Keratinocyte (primary cell): ENCODE measurements around the gene DUSP6. TPM values are rescaled to one million over a fixed set of nuclear protein-coding genes. Genes with fewer than 3 reads are reported as not detected.

Experiments
- DNase-seq: peaks from one replicate; pipeline ENCODE4 v3.0.0-alpha.2; 2011; ENCODE audit warnings: low read depth, missing footprints, low spot score
- FAIRE-seq: peaks from 2 replicates; lab custom pipeline; 2011; peaks lifted over from hg19 to GRCh38; lab: Jason Lieb, UNC
- H2AFZ ChIP-seq: 2 replicates; pipeline ENCODE4 v1.6.0; 2012; ENCODE audit warnings: low read length, control low read depth, inconsistent platforms; ENCODE audit not compliant: control insufficient read depth
- H3K27ac ChIP-seq: 2 replicates; pipeline ENCODE4 v1.5.1; 2011; ENCODE audit warnings: low read length; ENCODE audit not compliant: control insufficient read depth, insufficient read depth
- H3K27me3 ChIP-seq: 3 replicates; pipeline ENCODE4 v1.6.0; 2011; ENCODE audit warnings: low read length; ENCODE audit not compliant: control insufficient read depth, insufficient read depth; ENCODE audit errors: extremely low read depth
- H3K36me3 ChIP-seq, 2 experiments: 2 replicates in 1 of 2; 3 replicates in 1 of 2; pipeline ENCODE4 v1.5.1; 2011; ENCODE audit warnings: low read length in 2 of 2, mild to moderate bottlenecking in 1 of 2; ENCODE audit not compliant: control insufficient read depth in 2 of 2, insufficient read depth in 2 of 2; ENCODE audit errors: extremely low read depth in 1 of 2
- H3K4me1 ChIP-seq: 3 replicates; pipeline ENCODE4 v1.5.1; 2011; ENCODE audit warnings: low read length; ENCODE audit not compliant: control insufficient read depth, insufficient read depth; ENCODE audit errors: extremely low read depth
- H3K4me2 ChIP-seq: 3 replicates; pipeline ENCODE4 v1.6.0; 2011; ENCODE audit warnings: low read depth, low read length; ENCODE audit not compliant: control insufficient read depth, insufficient read depth; ENCODE audit errors: extremely low read depth
- H3K4me3 ChIP-seq, 3 experiments: fragments of 200-600 bp in 1 of 3; sonication (generic) in 1 of 3; 2 replicates in 2 of 3; 3 replicates in 1 of 3; pipeline ENCODE4 v1.5.1; 2011 to 2016; ENCODE audit warnings: low read length in 3 of 3, mild to moderate bottlenecking in 3 of 3, control low read depth in 2 of 3, inconsistent platforms in 1 of 3, low read depth in 1 of 3, mixed read lengths in 1 of 3, mixed run types in 1 of 3, moderate library complexity in 1 of 3; ENCODE audit not compliant: control insufficient read depth in 2 of 3, insufficient read depth in 2 of 3; ENCODE audit errors: extremely low read depth in 1 of 3
- H3K79me2 ChIP-seq: 2 replicates; pipeline ENCODE4 v1.6.0; 2012; ENCODE audit warnings: low read length; ENCODE audit not compliant: control insufficient read depth, insufficient read depth
- H3K9ac ChIP-seq: 3 replicates; pipeline ENCODE4 v1.6.0; 2011; ENCODE audit warnings: low read length; ENCODE audit not compliant: control insufficient read depth, insufficient read depth; ENCODE audit errors: extremely low read depth
- H3K9me1 ChIP-seq: 3 replicates; pipeline ENCODE4 v1.6.0; 2011; ENCODE audit warnings: low read length; ENCODE audit not compliant: control insufficient read depth, insufficient read depth; ENCODE audit errors: extremely low read depth
- H3K9me3 ChIP-seq: 2 replicates; pipeline ENCODE4 v1.5.1; 2012; ENCODE audit warnings: low read depth, low read length; ENCODE audit not compliant: control insufficient read depth
- H4K20me1 ChIP-seq: 3 replicates; pipeline ENCODE4 v1.6.0; 2011; ENCODE audit warnings: low read length; ENCODE audit not compliant: control insufficient read depth, insufficient read depth; ENCODE audit errors: extremely low read depth
- EZH2 ChIP-seq: IDR thresholded peaks from one replicate; pipeline ENCODE4 v1.6.1; 2012; ENCODE audit warnings: inconsistent platforms, mild to moderate bottlenecking, low read length, moderate library complexity
- dilution Hi-C: fragments of 300-500 bp; cut with MboI; formaldehyde crosslinking; loops from one replicate; pipeline ENCODE4 v1.7.0; 2020; ENCODE audit warnings: low sequenced_read_pairs; ENCODE audit not compliant: extremely low pct_ligation_motif_present
- polyA plus RNA-seq, 5 experiments: library from polyadenylated mRNA; depleted of rRNA in 3 of 5; stranded (reverse) in 3 of 5; stranded (forward) in 1 of 5; unstranded in 1 of 5; fragments of >200 nt; gene quantifications; 1 replicate in 1 of 5; 2 replicates in 3 of 5; 3 replicates in 1 of 5; pipeline versions ENCODE4 v1.2.1 to v1.2.3, GENCODE V29; 2011 to 2012; ENCODE audit warnings: missing spikeins in 2 of 5, low read depth in 1 of 5, low replicate concordance in 1 of 5
- TF ChIP-seq, protein P1 (sequence below), 3 experiments: IDR thresholded peaks in 1 of 3; conservative IDR thresholded peaks in 1 of 3; optimal IDR thresholded peaks in 1 of 3; 2 replicates in 2 of 3; 3 replicates in 1 of 3; pipeline versions ENCODE3 to v1.5.1; 2011; ENCODE audit warnings: low read length in 3 of 3, mild to moderate bottlenecking in 3 of 3, moderate library complexity in 2 of 3, control low read depth in 1 of 3, inconsistent platforms in 1 of 3; ENCODE audit not compliant: insufficient read depth in 2 of 3; ENCODE audit errors: extremely low read depth in 1 of 3

Gene DUSP6
- polyA plus RNA-seq, 1 donor (not counting 4 experiments of a cell fraction or from before 2014, with no cell fraction given) = 221 TPM

DNA sequence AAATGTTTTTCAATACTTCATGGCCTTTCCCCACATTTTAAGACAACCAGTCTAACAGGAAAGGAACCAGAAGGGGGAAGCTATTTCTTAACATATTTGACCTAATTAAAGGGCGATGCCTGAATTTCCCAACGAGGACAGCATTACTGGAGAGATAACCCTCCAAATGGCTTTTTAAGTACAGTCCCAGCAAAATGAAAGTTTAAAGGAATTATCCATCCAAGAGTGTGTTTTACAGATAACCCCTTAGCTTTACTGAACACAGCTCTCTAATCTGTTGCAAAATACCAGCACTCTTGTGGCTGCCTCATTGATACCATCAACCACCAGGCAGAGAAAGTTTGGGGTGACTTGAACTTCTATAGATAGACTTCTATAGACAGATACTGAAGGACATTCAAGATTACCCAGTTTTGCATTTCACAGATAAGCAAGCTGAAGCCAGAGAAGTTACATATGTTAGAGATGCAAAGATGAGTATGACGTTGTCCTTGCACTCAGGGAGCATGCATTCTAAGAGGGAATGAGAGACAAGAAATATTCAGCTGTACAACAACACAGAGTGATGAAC, 41.3 kb upstream of the DUSP6 start:
- DNase-seq = no peak
- Histone ChIP-seq H3K36me3 (no peaks in the 10 kb centered on the region), H2AFZ (no peak overlapping the region), H3K9me1 (no peaks in the 10 kb centered on the region), H3K4me3 (no peak overlapping the region), H3K27me3 (no peaks in the 10 kb centered on the region), H4K20me1 (no peaks in the 10 kb centered on the region), H3K4me1 (no peaks in the 10 kb centered on the region), H3K79me2 (no peaks in the 10 kb centered on the region), H3K9me3 (no peaks in the 10 kb centered on the region), H3K4me2 (no peak overlapping the region), H3K9ac (no peak overlapping the region), H3K27ac (no peak overlapping the region)
- TF ChIP-seq, protein P1, sequence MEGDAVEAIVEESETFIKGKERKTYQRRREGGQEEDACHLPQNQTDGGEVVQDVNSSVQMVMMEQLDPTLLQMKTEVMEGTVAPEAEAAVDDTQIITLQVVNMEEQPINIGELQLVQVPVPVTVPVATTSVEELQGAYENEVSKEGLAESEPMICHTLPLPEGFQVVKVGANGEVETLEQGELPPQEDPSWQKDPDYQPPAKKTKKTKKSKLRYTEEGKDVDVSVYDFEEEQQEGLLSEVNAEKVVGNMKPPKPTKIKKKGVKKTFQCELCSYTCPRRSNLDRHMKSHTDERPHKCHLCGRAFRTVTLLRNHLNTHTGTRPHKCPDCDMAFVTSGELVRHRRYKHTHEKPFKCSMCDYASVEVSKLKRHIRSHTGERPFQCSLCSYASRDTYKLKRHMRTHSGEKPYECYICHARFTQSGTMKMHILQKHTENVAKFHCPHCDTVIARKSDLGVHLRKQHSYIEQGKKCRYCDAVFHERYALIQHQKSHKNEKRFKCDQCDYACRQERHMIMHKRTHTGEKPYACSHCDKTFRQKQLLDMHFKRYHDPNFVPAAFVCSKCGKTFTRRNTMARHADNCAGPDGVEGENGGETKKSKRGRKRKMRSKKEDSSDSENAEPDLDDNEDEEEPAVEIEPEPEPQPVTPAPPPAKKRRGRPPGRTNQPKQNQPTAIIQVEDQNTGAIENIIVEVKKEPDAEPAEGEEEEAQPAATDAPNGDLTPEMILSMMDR (optimal IDR thresholded peaks at IDR 0.05 in 1 of 3, IDR thresholded peaks at IDR 0.05 in 1 of 3, conservative IDR thresholded peaks at IDR 0.05 in 1 of 3; ENCODE audit: extremely low read depth in 1 of 3, insufficient read depth in 2 of 3, low read length in 3 of 3) = no peak
- TF ChIP-seq EZH2 = no peak
- dilution Hi-C loops = no loop called here
- FAIRE-seq = no peak

DNA sequence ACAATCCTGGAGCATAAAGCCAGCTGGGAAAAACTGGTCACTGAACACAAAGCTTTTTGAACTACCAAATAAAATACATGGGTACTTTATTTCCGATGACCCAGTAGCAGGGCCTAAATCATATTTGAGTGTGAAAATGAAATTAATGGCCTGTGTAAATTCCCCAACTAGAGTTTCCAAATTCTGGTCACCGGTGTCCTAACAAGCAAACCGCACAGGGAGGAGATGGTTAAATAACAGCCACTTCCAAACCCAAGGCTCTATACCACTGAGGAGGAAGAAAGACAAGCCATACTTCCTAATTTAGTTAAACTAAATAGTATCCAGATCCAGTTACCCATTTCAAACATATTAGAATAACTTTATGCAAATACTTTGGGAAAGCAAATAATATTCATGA, 40.1 kb upstream of the DUSP6 start:
- Histone ChIP-seq H4K20me1 (no peaks in the 10 kb centered on the region), H3K9me1 (no peaks in the 10 kb centered on the region), H2AFZ (no peak overlapping the region), H3K4me2 (no peak overlapping the region), H3K79me2 (no peaks in the 10 kb centered on the region), H3K4me3 (no peak overlapping the region), H3K27ac (no peak overlapping the region), H3K4me1 (no peaks in the 10 kb centered on the region), H3K36me3 (no peaks in the 10 kb centered on the region), H3K27me3 (no peaks in the 10 kb centered on the region), H3K9ac (no peak overlapping the region), H3K9me3 (no peaks in the 10 kb centered on the region)
- DNase-seq = no peak
- TF ChIP-seq, protein P1 (optimal IDR thresholded peaks at IDR 0.05 in 1 of 3, IDR thresholded peaks at IDR 0.05 in 1 of 3, conservative IDR thresholded peaks at IDR 0.05 in 1 of 3; ENCODE audit: extremely low read depth in 1 of 3, insufficient read depth in 2 of 3, low read length in 3 of 3) = no peak
- no peak for TF ChIP-seq EZH2
- no peak for FAIRE-seq
- dilution Hi-C loops = no loop called here
